Measurements from ENCODE around the gene NGB.
"Not testable (repeated sequence)": the region's sequence is repeated elsewhere in the genome, so short reads cannot be mapped to it uniquely, and the experiment has no call there.

Gene NGB, protein sequence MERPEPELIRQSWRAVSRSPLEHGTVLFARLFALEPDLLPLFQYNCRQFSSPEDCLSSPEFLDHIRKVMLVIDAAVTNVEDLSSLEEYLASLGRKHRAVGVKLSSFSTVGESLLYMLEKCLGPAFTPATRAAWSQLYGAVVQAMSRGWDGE

GRCh38 chr14:77271113-77271710, at the start of gene NGB:
Gene NGB, minus strand, starts transcription at chr14:77271206. Its CDS starts 269 bp downstream, at chr14:77270937.
- in situ Hi-C loops (cut with MboI; ENCODE audit: low sequenced_read_pairs), result no loop called here

DNA sequence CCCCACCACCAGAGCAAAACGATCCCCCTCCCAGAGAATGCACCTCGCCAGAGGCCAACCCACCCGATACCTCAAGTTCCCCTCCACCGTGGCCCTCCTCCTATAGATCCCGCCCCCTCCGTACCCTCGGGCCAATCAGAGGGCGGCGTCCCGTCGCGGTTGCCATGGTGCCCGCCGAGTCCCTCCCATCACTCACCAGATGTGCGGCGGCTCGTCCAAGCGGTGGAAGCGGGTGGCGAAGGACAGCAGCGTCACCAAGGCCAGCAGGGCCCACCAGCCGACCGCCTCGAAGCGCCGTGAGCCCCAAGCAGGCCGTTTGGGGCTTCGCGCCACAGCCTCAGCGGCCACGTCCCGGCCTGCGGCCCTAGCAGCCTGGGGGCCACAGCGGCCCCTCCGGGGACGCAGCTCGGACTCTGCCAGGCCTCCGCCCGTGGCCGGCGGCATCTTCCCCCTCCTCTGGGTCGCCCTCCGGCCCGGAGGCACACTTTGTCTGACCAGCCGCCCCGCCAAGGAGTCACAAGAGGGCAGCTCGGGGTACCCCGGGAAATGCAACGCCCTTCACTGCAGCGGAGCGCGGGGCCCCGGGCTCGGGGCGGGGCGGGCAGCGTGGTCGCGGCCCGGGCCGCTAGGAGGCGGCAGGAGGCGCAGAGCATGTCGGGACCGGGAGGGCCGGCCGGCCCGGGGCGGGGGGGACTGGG, 49.4 kb upstream of the NGB start, which contains the start of gene POMT2:
TSS of gene POMT2 (minus strand) at position 646 of the 698 bp plus-strand sequence. CDS start at position 444, 202 bp downstream.
- in situ Hi-C loops (cut with MboI; ENCODE audit: low sequenced_read_pairs), result no loop called here

DNA sequence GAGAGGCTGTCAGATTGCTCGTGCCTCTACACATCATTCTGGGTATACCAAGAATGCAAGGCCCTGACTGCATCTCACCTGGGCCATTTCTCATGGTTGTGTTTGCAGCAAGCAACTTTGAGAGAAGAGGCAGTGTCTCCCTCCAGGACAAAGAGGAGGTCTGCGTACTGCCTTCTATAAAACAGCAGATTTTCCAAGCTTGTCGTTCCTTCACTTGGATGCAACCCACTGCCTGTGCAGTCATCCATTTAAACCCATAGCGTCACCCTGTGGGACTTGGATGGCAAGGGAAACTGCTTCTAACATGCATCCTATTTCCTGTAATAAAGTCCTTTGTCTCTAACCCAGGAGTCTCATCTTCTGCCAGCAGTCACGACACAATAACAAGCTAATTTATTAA, 48.4 kb upstream of the NGB start:
- in situ Hi-C loops (cut with MboI; ENCODE audit: low sequenced_read_pairs), result no loop called here

GRCh38 chr14:77318756-77319155, 47.8 kb upstream of the NGB start:
- in situ Hi-C loops (cut with MboI; ENCODE audit: low sequenced_read_pairs), result not testable (repeated sequence)

DNA sequence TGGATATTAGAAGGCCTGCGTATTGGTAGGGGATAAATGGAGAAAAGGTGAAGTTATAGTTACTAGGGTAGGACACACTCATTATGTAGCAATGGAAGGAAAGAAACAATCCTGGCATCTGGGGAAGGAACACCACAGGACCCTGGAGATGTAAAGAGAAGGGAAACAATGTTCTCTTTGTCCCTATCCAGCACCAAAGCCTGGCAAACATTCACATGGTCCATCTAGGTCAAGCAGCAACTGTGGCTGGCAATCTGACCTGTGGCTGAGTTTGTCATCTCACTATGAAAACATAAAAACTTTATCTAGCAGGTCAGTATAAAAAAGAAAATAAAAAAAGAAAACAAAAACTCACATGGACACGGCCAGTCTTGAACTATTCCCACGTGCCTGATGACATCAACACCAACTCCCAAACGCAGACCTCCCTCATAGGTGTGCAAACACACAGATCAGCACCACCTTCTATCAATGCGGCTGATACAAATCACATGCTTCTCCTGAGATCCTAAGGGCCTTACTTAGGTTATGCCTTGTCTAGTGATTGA, 47.1 kb upstream of the NGB start:
- in situ Hi-C loops (cut with MboI; ENCODE audit: low sequenced_read_pairs), result no loop called here

DNA sequence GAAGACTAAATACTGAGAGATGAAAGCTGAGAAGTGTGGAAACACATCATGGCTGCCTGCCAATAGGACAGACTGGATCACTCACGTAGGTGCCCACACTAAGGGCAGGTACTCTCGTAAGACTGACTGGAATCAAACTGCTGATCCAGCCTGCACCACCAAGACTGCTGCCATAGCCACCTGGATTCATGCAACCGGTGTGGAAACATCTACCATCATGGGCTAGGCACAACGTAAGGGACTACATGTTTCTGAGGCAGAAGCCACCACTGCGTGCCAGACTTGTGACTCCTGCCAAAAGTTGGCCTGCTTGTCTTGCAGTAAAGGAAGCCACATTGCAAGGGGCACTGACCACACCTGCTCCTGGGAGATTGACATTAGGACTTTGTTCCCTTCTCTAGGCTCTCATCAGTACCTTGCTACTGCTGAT, 45.9 kb upstream of the NGB start:
- in situ Hi-C loops (cut with MboI; ENCODE audit: low sequenced_read_pairs), result no loop called here

- in situ Hi-C loops (cut with MboI; ENCODE audit: low sequenced_read_pairs), result no loop called here
Observed at GRCh38 chr14:77316195-77316505, 45.1 kb upstream of the NGB start.

GRCh38 chr14:77314539-77315457, 43.8 kb upstream of the NGB start:
- in situ Hi-C loops (cut with MboI; ENCODE audit: low sequenced_read_pairs), result no loop called here

GRCh38 chr14:77314043-77314442, 43.0 kb upstream of the NGB start:
- in situ Hi-C loops (cut with MboI; ENCODE audit: low sequenced_read_pairs), result no loop called here

DNA sequence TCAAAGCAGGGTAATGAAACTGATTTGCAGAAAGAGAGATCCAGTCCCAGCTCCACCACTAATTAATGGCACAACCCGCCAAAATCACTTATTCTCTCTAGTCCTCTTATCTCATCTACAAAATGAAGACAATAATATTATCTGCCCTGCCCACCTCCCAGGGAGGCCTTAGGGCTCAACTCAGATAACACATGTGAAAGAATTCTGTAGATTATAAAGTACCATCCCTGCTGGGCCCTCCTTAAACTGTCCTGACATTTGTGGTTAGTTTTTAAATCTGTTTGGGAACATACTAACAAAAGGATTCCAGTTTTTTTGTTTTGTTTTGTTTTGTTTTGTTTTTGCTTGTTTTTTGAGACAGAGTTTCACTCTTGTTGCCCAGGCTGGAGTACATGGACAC, 42.4 kb upstream of the NGB start:
- in situ Hi-C loops (cut with MboI; ENCODE audit: low sequenced_read_pairs), result no loop called here

DNA sequence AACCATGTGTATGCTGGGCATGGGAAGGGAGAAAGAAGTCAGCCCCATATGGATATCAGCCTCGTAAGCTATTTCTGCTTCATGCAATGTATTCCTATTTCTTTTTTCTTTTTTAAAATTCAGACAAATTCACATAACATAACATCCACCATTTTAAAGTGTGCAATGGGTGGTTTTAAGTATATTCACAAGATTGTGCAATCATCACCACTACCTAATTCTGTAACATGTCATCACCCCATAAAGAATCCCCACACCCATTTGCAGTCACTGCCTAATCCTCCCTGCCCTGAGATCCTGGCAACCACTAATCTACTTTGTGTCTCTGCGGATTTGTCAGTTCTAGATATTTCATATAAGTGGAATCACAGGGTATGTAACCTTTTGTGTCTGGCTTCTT, 40.2 kb upstream of the NGB start:
- in situ Hi-C loops (cut with MboI; ENCODE audit: low sequenced_read_pairs), result no loop called here

- in situ Hi-C loops (cut with MboI; ENCODE audit: low sequenced_read_pairs), result no loop called here
Observed at GRCh38 chr14:77310026-77310425, 39.0 kb upstream of the NGB start.

- in situ Hi-C loops (cut with MboI; ENCODE audit: low sequenced_read_pairs), result no loop called here
Observed at GRCh38 chr14:77309131-77309530, 38.1 kb upstream of the NGB start.

GRCh38 chr14:77306851-77307496, 36.0 kb upstream of the NGB start:
- in situ Hi-C loops (cut with MboI; ENCODE audit: low sequenced_read_pairs), result no loop called here

GRCh38 chr14:77306416-77306815, 35.4 kb upstream of the NGB start:
- in situ Hi-C loops (cut with MboI; ENCODE audit: low sequenced_read_pairs), result no loop called here

GRCh38 chr14:77305696-77306095, 34.7 kb upstream of the NGB start:
- in situ Hi-C loops (cut with MboI; ENCODE audit: low sequenced_read_pairs), result no loop called here

- in situ Hi-C loops (cut with MboI; ENCODE audit: low sequenced_read_pairs), result no loop called here
Observed at GRCh38 chr14:77303417-77304156, 32.6 kb upstream of the NGB start.

DNA sequence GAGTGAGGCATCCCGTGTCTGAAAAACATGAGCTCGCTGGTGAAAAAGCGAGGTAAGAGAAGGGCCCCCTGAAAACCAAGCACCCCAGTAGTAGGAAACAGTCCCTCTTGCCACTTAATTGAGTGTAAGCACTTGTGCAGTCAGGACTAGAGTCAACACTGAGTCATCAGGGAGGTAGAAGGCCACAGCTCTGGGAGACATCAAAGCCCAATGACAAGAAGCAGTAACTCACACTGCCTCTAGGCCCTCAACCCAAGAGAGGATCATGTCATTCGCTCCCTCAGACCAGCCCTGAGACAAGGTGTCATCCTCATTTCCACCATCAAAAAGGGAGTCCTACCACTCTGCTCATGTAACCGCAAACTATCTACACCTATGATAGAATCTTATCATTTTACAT, 31.9 kb upstream of the NGB start:
- in situ Hi-C loops (cut with MboI; ENCODE audit: low sequenced_read_pairs), result no loop called here

DNA sequence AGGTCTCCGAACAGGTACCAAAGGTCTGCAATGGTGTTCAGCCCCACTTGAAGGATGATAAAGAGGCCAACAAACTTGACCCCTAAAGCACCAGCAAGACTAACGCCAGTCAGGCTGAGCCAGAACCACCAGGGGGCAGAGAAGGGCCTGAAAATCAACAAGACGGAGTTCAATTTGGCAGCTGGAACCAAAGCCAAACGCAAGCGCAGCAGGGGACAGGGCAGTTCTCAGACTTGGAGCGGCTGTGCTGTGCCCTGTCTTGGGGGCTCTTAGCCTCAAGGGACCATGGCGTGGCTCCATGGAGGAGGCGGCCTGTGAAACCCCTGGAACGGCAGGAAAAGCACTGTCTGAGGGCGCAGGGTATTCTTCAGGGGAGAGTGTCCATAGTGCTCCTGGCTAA, 30.1 kb upstream of the NGB start:
- in situ Hi-C loops (cut with MboI; ENCODE audit: low sequenced_read_pairs), result no loop called here

DNA sequence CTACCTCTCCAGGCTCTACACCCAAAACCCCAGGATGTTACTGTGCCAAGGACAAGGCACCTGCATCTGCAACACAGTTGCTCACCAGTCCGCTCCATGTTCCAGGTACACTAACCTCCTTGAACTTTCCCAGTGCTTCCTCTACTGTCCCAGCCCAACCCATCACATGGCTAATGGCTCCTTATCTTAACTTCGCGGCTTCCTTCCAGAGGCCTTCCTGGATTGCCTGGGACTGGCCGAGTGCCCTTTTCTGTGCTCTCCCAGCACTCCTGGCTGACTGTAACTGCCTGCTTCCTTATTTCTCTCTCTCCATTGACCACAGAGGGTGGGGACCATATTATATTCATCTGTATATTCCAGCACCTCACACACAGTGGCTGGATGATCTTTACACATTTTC, 28.8 kb upstream of the NGB start:
- in situ Hi-C loops (cut with MboI; ENCODE audit: low sequenced_read_pairs), result no loop called here
